ENCODE data around the gene TCHP. TPM values are rescaled to one million over a fixed set of nuclear protein-coding genes. Genes with fewer than 3 reads are reported as not detected.

TCHP gene
- total RNA-seq, 2 donors from 2014 or later: 26.1 to 31.9 TPM

DNA sequence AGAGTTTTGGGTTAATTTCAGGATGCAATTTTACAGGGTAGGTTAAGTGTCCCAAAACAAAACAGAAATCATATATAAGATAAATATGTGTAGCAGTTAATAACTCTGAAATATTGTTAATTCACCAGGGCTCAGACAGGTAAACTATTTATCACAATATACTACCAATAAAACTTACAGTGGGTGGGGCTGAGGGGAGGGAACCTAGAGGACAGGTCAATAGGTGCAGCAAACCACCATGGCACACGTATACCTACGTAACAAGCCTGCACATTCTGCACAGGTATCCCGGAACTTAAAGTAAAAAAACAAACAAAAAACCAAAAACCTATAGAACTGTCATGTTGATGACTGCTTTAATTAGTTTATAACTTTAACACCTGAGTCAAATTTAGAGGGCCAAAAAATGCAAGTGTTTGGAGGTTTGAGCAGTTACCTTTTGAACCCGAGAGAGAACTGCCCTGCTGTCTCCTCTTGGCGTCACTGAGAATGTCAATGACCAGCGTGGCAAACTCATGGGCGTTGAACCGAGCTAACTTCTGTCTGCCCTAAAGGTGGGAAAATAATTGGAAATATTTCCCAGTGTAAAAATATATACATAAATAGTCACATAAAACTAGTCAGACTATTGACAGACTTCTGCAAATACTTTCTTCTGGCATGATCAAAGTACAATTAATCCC, 59.5 kb downstream of the TCHP start:
- Histone ChIP-seq H3K9me3 (ENCODE audit: control insufficient read depth, low read length) (no peaks in the 10 kb centered on the region), H3K27me3 (ENCODE audit: control insufficient read depth, insufficient read depth, low read length, poor library complexity, severe bottlenecking) (no peaks in the 10 kb centered on the region), H3K9ac (ENCODE audit: extremely low read depth, low read length, poor library complexity, severe bottlenecking) (no peak overlapping the region), H3K27ac (ENCODE audit: low read depth, low read length) (no peak overlapping the region), H3K36me3 (ENCODE audit: control insufficient read depth, insufficient read depth, low read length) (peaks cover 67% of the 10 kb centered on the region), H3K4me3 (ENCODE audit: low read length) (no peak overlapping the region), H3K4me1 (ENCODE audit: control insufficient read depth, insufficient read depth, low read length) (no peaks in the 10 kb centered on the region)
- Mint-ChIP-seq H3K4me1 (no peaks in the 10 kb centered on the region), H3K4me3 (no peak overlapping the region), H3K27ac (no peak overlapping the region), H3K9me3 (no peaks in the 10 kb centered on the region), H3K36me3 (ENCODE audit: low read depth) (peaks cover 51% of the 10 kb centered on the region), H3K27me3 (ENCODE audit: insufficient read depth) (no peaks in the 10 kb centered on the region)
- DNase-seq: no peak
- TF ChIP-seq, protein P1, sequence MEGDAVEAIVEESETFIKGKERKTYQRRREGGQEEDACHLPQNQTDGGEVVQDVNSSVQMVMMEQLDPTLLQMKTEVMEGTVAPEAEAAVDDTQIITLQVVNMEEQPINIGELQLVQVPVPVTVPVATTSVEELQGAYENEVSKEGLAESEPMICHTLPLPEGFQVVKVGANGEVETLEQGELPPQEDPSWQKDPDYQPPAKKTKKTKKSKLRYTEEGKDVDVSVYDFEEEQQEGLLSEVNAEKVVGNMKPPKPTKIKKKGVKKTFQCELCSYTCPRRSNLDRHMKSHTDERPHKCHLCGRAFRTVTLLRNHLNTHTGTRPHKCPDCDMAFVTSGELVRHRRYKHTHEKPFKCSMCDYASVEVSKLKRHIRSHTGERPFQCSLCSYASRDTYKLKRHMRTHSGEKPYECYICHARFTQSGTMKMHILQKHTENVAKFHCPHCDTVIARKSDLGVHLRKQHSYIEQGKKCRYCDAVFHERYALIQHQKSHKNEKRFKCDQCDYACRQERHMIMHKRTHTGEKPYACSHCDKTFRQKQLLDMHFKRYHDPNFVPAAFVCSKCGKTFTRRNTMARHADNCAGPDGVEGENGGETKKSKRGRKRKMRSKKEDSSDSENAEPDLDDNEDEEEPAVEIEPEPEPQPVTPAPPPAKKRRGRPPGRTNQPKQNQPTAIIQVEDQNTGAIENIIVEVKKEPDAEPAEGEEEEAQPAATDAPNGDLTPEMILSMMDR (conservative IDR thresholded peaks at IDR 0.05): no peak
- WGBS, 2 experiments (ENCODE audit: insufficient coverage in 1 of 2, insufficient read length in 1 of 2): 96 to 100% methylated on average over 5 to 6 of the region's 8 CpGs

DNA sequence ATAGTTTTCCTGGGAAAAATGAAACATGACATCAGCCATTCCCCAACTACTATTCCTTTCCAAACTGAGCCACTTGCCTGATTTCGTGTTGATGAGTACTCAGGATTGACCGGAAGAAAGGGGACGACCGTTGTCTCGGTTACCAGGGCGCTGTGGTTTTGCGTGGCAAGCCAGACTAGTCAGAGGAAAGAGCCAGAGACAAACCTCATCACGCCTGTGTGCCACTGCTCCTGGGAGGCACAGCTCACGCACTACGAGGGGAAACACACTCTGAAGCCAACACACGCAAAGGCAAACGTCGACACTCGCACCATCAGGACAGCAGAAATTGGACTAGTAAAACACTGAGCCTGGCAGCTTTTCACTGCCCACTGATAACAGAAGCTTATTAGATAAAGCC, 61.1 kb downstream of the TCHP start:
- no peak overlapping the region for H3K27ac ChIP-seq (ENCODE audit: low read depth, low read length)
- Mint-ChIP-seq H3K27me3 (ENCODE audit: insufficient read depth) (no peaks in the 10 kb centered on the region), H3K27ac (peak overlapping the region; percentile 62), H3K9me3 (no peaks in the 10 kb centered on the region), H3K4me1 (no peaks in the 10 kb centered on the region), H3K4me3 (no peak overlapping the region), H3K36me3 (ENCODE audit: low read depth) (peaks cover 45% of the 10 kb centered on the region)
- no peaks in the 10 kb centered on the region for H3K4me1 ChIP-seq (ENCODE audit: control insufficient read depth, insufficient read depth, low read length)
- peaks cover 73% of the 10 kb centered on the region for H3K36me3 ChIP-seq (ENCODE audit: control insufficient read depth, insufficient read depth, low read length)
- no peak overlapping the region for H3K4me3 ChIP-seq (ENCODE audit: low read length)
- TF ChIP-seq, protein P1 (conservative IDR thresholded peaks at IDR 0.05): no peak
- whole genome bisulfite sequencing, 2 experiments (ENCODE audit: insufficient coverage in 1 of 2, insufficient read length in 1 of 2): 92 to 98% methylated on average over 14 of the region's 14 CpGs
- DNase-seq: no peak
- H3K9ac ChIP-seq (ENCODE audit: extremely low read depth, low read length, poor library complexity, severe bottlenecking): no peak overlapping the region
- no peaks in the 10 kb centered on the region for H3K9me3 ChIP-seq (ENCODE audit: control insufficient read depth, low read length)
- H3K27me3 ChIP-seq (ENCODE audit: control insufficient read depth, insufficient read depth, low read length, poor library complexity, severe bottlenecking): no peaks in the 10 kb centered on the region

DNA sequence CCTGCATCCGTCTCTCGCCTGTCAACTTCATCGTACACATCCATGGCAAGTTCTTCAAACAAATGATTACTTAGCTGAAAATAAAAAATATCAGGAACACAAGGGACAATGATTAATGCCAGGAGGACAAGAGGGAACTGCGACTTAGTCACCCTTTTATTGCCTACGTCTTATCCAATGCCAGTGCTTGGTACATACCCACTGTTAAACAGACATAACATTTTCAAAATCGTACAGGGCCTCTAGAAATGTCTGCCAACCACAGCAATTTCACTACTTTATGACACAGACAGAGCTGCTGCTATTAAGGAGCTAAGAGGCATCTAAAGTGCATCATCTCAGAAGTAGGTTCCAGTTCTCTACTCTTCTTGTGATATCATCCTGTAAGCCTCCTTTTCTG, 61.5 kb downstream of the TCHP start:
- no peak overlapping the region for H3K27ac ChIP-seq (ENCODE audit: low read depth, low read length)
- no peaks in the 10 kb centered on the region for H3K27me3 ChIP-seq (ENCODE audit: control insufficient read depth, insufficient read depth, low read length, poor library complexity, severe bottlenecking)
- no peak overlapping the region for H3K9ac ChIP-seq (ENCODE audit: extremely low read depth, low read length, poor library complexity, severe bottlenecking)
- peak overlapping the region; percentile 62 for H3K27ac Mint-ChIP-seq
- H3K4me1 Mint-ChIP-seq: no peaks in the 10 kb centered on the region
- 93 to 96% methylated on average over 6 of the region's 6 CpGs for WGBS, 2 experiments (ENCODE audit: insufficient coverage in 1 of 2, insufficient read length in 1 of 2)
- no peak overlapping the region for H3K4me3 Mint-ChIP-seq
- DNase-seq: no peak
- no peaks in the 10 kb centered on the region for H3K9me3 ChIP-seq (ENCODE audit: control insufficient read depth, low read length)
- H3K27me3 Mint-ChIP-seq (ENCODE audit: insufficient read depth): no peaks in the 10 kb centered on the region
- peaks cover 44% of the 10 kb centered on the region for H3K36me3 Mint-ChIP-seq (ENCODE audit: low read depth)
- H3K36me3 ChIP-seq (ENCODE audit: control insufficient read depth, insufficient read depth, low read length): peaks cover 70% of the 10 kb centered on the region
- H3K9me3 Mint-ChIP-seq: no peaks in the 10 kb centered on the region
- TF ChIP-seq, protein P1 (conservative IDR thresholded peaks at IDR 0.05): no peak
- no peak overlapping the region for H3K4me3 ChIP-seq (ENCODE audit: low read length)
- H3K4me1 ChIP-seq (ENCODE audit: control insufficient read depth, insufficient read depth, low read length): no peaks in the 10 kb centered on the region
